ENCODE data around the gene SLC17A3. TPM values are rescaled to one million over a fixed set of nuclear protein-coding genes. Genes with fewer than 3 reads are reported as not detected.

Gene SLC17A3
- total and polyA plus RNA-seq, 9 of the 15 experiments (the other 6 are each of a cell fraction or from before 2014, with no cell fraction given): 0.04 to 0.08 TPM; not detected in 7

- DNase-seq (ENCODE audit: extremely low read depth in 1 of 4, low spot score in 3 of 4): no peak
- in situ Hi-C loops (cut with MboI) (no loop called here), intact Hi-C loops (cut with micrococcal nuclease) (no loop called here)
- H3K9me3 ChIP-seq (replicated peaks; ENCODE audit: control insufficient read depth, insufficient read depth, low read depth, low read length): no peaks in the 10 kb centered on the region
- no peaks in the 10 kb centered on the region for H3K9me1 ChIP-seq (ENCODE audit: control insufficient read depth, insufficient read depth, low read length)
- H3K4me2 ChIP-seq (ENCODE audit: insufficient read depth, low read length): no peak overlapping the region
- ATAC-seq: no peak
- WGBS (ENCODE audit: insufficient coverage, low coverage, missing lambda C conversion rate): 3% methylated on average over 3 of the region's 3 CpGs
- no peaks in the 10 kb centered on the region for H3K36me3 ChIP-seq (ENCODE audit: control insufficient read depth, insufficient read depth, low read length)
- no peak for TF ChIP-seq ZBTB17 (CRISPR knock-in tag; IDR thresholded peaks at IDR 0.05)
- TF ChIP-seq BRF1 (IDR thresholded peaks at IDR 0.05; ENCODE audit: borderline replicate concordance, extremely low read depth, insufficient read length): no peak
- peak; percentile 34; the same call in 1 of the 2 replicates for TF ChIP-seq NFE2 (IDR thresholded peaks at IDR 0.05; ENCODE audit: low read depth)
- no peak for TF ChIP-seq SRSF9 (IDR thresholded peaks at IDR 0.05; ENCODE audit: borderline replicate concordance, low read depth, low read length)
- TF ChIP-seq HIVEP1 (CRISPR knock-in tag; IDR thresholded peaks at IDR 0.05): no peak
- no peak overlapping the region for H2AFZ ChIP-seq (ENCODE audit: low read depth, low read length)
- no peak for FAIRE-seq
- H3K27me3 ChIP-seq (ENCODE audit: control insufficient read depth in 2 of 2, insufficient read depth in 2 of 2, low read length in 2 of 2): no peaks in the 10 kb centered on the region
- CTCF ChIA-PET (ENCODE audit: low intra/inter-chr PET ratio): no interaction called here
- H4K20me1 ChIP-seq (replicated peaks; ENCODE audit: control insufficient read depth, insufficient read depth, low read length): no peaks in the 10 kb centered on the region
- BruUV-seq (replicated peaks): no TSS peak
- no peak overlapping the region for H3K4me3 ChIP-seq
- H3K27ac ChIP-seq (ENCODE audit: extremely low read depth, low read depth, low read length): no peak overlapping the region
- H3K4me1 ChIP-seq (replicated peaks in 1 of 2; ENCODE audit: control insufficient read depth in 2 of 2, insufficient read depth in 2 of 2, low read length in 2 of 2): no peaks in the 10 kb centered on the region; a peak in 2 of 5 replicates
- POLR2A ChIA-PET: interaction anchor here (0.6 to 1.8 kb wide), 2 partner anchors 70 to 151 kb away, joined by 3 to 4 read pairs; no protein-coding TSS in a partner anchor
- no peaks in the 10 kb centered on the region for H3K79me2 ChIP-seq (ENCODE audit: control insufficient read depth, insufficient read depth, low read length)
- H3K9ac ChIP-seq (ENCODE audit: insufficient read depth in 1 of 2, low read depth in 2 of 2, low read length in 2 of 2): no peak overlapping the region
These were observed 1.5 kb upstream of the SLC17A3 start for GRCh38 chr6:25875563-25875905.

GRCh38 chr6:25874822-25875562, 949 bp upstream of the SLC17A3 start:
- peak; percentile 55; the same call in 2 of the 3 replicates for ATAC-seq
- no peak for DNase-seq (ENCODE audit: extremely low read depth in 1 of 4, low spot score in 3 of 4)
- H3K4me2 ChIP-seq (ENCODE audit: insufficient read depth, low read length): no peak overlapping the region
- H3K4me1 ChIP-seq (replicated peaks in 1 of 2; ENCODE audit: control insufficient read depth in 2 of 2, insufficient read depth in 2 of 2, low read length in 2 of 2): no peaks in the 10 kb centered on the region; a peak in 2 of 5 replicates
- H3K4me3 ChIP-seq: no peak overlapping the region
- WGBS (ENCODE audit: insufficient coverage, low coverage, missing lambda C conversion rate): 8% methylated on average over 3 of the region's 3 CpGs
- no peaks in the 10 kb centered on the region for H3K27me3 ChIP-seq (ENCODE audit: control insufficient read depth in 2 of 2, insufficient read depth in 2 of 2, low read length in 2 of 2)
- peak overlapping the region; percentile 1; the same call in 1 of the 3 replicates for H3K27ac ChIP-seq (ENCODE audit: extremely low read depth, low read depth, low read length)
- no peak overlapping the region for H2AFZ ChIP-seq (ENCODE audit: low read depth, low read length)
- in situ Hi-C loops (cut with MboI) (no loop called here), intact Hi-C loops (cut with micrococcal nuclease) (no loop called here)
- ChIA-PET POLR2A (interaction anchor here (0.6 to 1.8 kb wide), 3 partner anchors 10 to 151 kb away, joined by 3 to 4 read pairs (median 4); no protein-coding TSS in a partner anchor), CTCF (ENCODE audit: low intra/inter-chr PET ratio) (no interaction called here)
- no peaks in the 10 kb centered on the region for H4K20me1 ChIP-seq (replicated peaks; ENCODE audit: control insufficient read depth, insufficient read depth, low read length)
- peak; percentile 87 for FAIRE-seq
- no peak overlapping the region for H3K9ac ChIP-seq (ENCODE audit: insufficient read depth in 1 of 2, low read depth in 2 of 2, low read length in 2 of 2)
- H3K79me2 ChIP-seq (ENCODE audit: control insufficient read depth, insufficient read depth, low read length): no peaks in the 10 kb centered on the region
- H3K9me3 ChIP-seq (replicated peaks; ENCODE audit: control insufficient read depth, insufficient read depth, low read depth, low read length): no peaks in the 10 kb centered on the region
- no TSS peak for BruUV-seq (replicated peaks)
- H3K36me3 ChIP-seq (ENCODE audit: control insufficient read depth, insufficient read depth, low read length): no peaks in the 10 kb centered on the region
- no peaks in the 10 kb centered on the region for H3K9me1 ChIP-seq (ENCODE audit: control insufficient read depth, insufficient read depth, low read length)
- TF ChIP-seq KLF10 (CRISPR knock-in tag; IDR thresholded peaks at IDR 0.05) (no peak), NFIX (CRISPR knock-in tag; IDR thresholded peaks at IDR 0.05; ENCODE audit: low read depth) (no peak), ZNF140 (CRISPR knock-in tag; IDR thresholded peaks at IDR 0.05) (no peak), ATF4 (CRISPR knock-in tag; IDR thresholded peaks at IDR 0.05) (no peak), BACH1 (tag; IDR thresholded peaks at IDR 0.05) (no peak), SNIP1 (IDR thresholded peaks at IDR 0.05; ENCODE audit: low read depth) (no peak), FOXP1 (CRISPR knock-in tag; IDR thresholded peaks at IDR 0.05) (no peak), ZNF830 (CRISPR knock-in tag; IDR thresholded peaks at IDR 0.05) (no peak), TCFL5 (CRISPR knock-in tag; conservative IDR thresholded peaks at IDR 0.05) (0 out of 2 replicates have a peak, but pooled peaks have one; percentile 28), C11orf30 (IDR thresholded peaks at IDR 0.05; ENCODE audit: low read depth) (no peak), ZNF311 (CRISPR knock-in tag; IDR thresholded peaks at IDR 0.05) (peak; percentile 69; the same call in 1 of the 2 replicates)
